GM13977 (cell line): ENCODE data around the gene CNNM3.

Source experiments
- DNase-seq: peaks from one replicate; pipeline ENCODE4 v3.0.0; 2012; ENCODE audit warnings: low spot score
- CTCF ChIP-seq: IDR thresholded peaks from 2 replicates; pipeline ENCODE4 v1.5.1; 2012; ENCODE audit warnings: mild to moderate bottlenecking, control low read depth; ENCODE audit not compliant: insufficient read depth; ENCODE audit errors: extremely low read depth, missing control alignments
- in situ Hi-C: fragments of 300-500 bp; cut with MboI; formaldehyde crosslinking; loops from one replicate; pipeline ENCODE4 v1.12.0; 2022; ENCODE audit warnings: low sequenced_read_pairs, low pct_unique_long_range_greater_than_20kb, mixed read lengths, inconsistent platforms; ENCODE audit not compliant: unreplicated experiment

The CNNM3 gene

GRCh38 chr2:96831679-96832078 lies 15.6 kb downstream of the CNNM3 start:
- DNase-seq = no peak
- TF ChIP-seq CTCF = no peak
- in situ Hi-C loops = no loop called here

GRCh38 chr2:96832408-96832753 lies 16.3 kb downstream of the CNNM3 start:
- TF ChIP-seq CTCF = no peak
- no peak for DNase-seq
- in situ Hi-C loops = no loop called here

- in situ Hi-C loops = no loop called here
- no peak for TF ChIP-seq CTCF
- no peak for DNase-seq
Observed at GRCh38 chr2:96832754-96833507, 16.9 kb downstream of the CNNM3 start.

GRCh38 chr2:96835830-96836229 lies 19.8 kb downstream of the CNNM3 start:
- no peak for TF ChIP-seq CTCF
- in situ Hi-C loops = no loop called here
- DNase-seq = no peak

GRCh38 chr2:96837575-96837974 lies 21.5 kb downstream of the CNNM3 start:
- DNase-seq = no peak
- TF ChIP-seq CTCF = no peak
- in situ Hi-C loops = no loop called here

- TF ChIP-seq CTCF = no peak
- in situ Hi-C loops = no loop called here
- DNase-seq = no peak
Observed at GRCh38 chr2:96838345-96839292, 22.6 kb downstream of the CNNM3 start.
